Measurements from ENCODE around the gene ATP1B2.

ATP1B2 gene

GRCh38 chr17:7700510-7700909 lies 49.8 kb downstream of the ATP1B2 start (continued):
- no peak for TF ChIP-seq PATZ1 (CRISPR knock-in tag; IDR thresholded peaks at IDR 0.05; ENCODE audit: borderline replicate concordance)

- ATAC-seq, result no peak
These were observed 51.0 kb downstream of the ATP1B2 start for GRCh38 chr17:7701681-7702080.

GRCh38 chr17:7702776-7703175 lies 52.0 kb downstream of the ATP1B2 start:
- no peak for ATAC-seq
- TF ChIP-seq ESRRG (CRISPR knock-in tag; IDR thresholded peaks at IDR 0.05) (no peak), ZC3H10 (CRISPR knock-in tag; IDR thresholded peaks at IDR 0.05) (no peak), ZNF8 (CRISPR knock-in tag; IDR thresholded peaks at IDR 0.05) (no peak), TSHZ2 (CRISPR knock-in tag; IDR thresholded peaks at IDR 0.05) (no peak), OSR1 (CRISPR knock-in tag; IDR thresholded peaks at IDR 0.05) (no peak)

More at GRCh38 chr17:7701681-7702080, 51.0 kb downstream of the ATP1B2 start:
- TF ChIP-seq PATZ1 (CRISPR knock-in tag; IDR thresholded peaks at IDR 0.05; ENCODE audit: borderline replicate concordance) (no peak), PPARA (CRISPR knock-in tag; IDR thresholded peaks at IDR 0.05; ENCODE audit: borderline replicate concordance) (no peak), ISL1 (CRISPR knock-in tag; IDR thresholded peaks at IDR 0.05) (no peak), ZNF8 (CRISPR knock-in tag; IDR thresholded peaks at IDR 0.05) (no peak), POU6F1 (CRISPR knock-in tag; IDR thresholded peaks at IDR 0.05; ENCODE audit: borderline replicate concordance, low read depth) (no peak), CREB5 (CRISPR knock-in tag; IDR thresholded peaks at IDR 0.05; ENCODE audit: low read depth) (no peak), ESRRG (CRISPR knock-in tag; IDR thresholded peaks at IDR 0.05) (no peak), ZFP30 (CRISPR knock-in tag; IDR thresholded peaks at IDR 0.05) (no peak), ZNF565 (CRISPR knock-in tag; conservative IDR thresholded peaks at IDR 0.05; ENCODE audit: low read depth) (no peak)

- peak; percentile 60 for ATAC-seq
- TF ChIP-seq TCF4 (CRISPR knock-in tag; IDR thresholded peaks at IDR 0.05; ENCODE audit: borderline replicate concordance) (peak; percentile 47; the same call in 1 of the 2 replicates), ZFP3 (CRISPR knock-in tag; IDR thresholded peaks at IDR 0.05) (no peak)
These were observed 53.1 kb downstream of the ATP1B2 start for GRCh38 chr17:7703584-7704479.

Measured in SK-N-SH treated with all-trans-retinoic acid at 6 μM for 48 hours (cell line).